ENCODE measurements around the gene CTNNA2. TPM values are rescaled to one million over a fixed set of nuclear protein-coding genes. Genes with fewer than 3 reads are reported as not detected.

Gene CTNNA2
- total RNA-seq, 4 donors from 2014 or later: 0.19 TPM; not detected in 3

DNA sequence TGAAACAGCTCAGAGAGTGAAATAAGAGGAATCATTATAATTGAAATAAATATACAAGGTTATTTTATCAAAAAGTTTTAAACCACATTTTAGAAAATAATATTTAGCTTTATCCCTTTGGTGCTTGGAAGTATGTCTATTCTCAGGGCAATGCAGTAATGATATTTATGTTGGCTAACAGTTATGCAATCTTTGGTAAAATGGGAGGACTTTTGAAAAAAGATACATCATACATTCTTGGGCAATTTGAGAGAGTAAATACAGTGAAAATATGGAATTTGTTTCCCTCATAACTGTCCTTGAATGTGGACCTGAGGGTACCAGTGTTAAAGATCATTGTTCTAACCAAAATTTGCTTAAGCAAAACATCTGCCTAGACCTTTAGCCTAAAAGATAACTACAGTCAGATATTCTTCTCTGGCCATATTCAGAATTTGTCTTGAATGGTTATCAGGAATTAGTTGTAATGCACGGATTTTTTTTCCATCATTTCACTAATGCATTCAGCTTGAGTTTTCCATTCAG is 654.5 kb downstream of the CTNNA2 start:
- ATAC-seq (ENCODE audit: low FRiP score) (no peak), DNase-seq (ENCODE audit: low spot score) (no peak)
- TF ChIP-seq, protein P1, sequence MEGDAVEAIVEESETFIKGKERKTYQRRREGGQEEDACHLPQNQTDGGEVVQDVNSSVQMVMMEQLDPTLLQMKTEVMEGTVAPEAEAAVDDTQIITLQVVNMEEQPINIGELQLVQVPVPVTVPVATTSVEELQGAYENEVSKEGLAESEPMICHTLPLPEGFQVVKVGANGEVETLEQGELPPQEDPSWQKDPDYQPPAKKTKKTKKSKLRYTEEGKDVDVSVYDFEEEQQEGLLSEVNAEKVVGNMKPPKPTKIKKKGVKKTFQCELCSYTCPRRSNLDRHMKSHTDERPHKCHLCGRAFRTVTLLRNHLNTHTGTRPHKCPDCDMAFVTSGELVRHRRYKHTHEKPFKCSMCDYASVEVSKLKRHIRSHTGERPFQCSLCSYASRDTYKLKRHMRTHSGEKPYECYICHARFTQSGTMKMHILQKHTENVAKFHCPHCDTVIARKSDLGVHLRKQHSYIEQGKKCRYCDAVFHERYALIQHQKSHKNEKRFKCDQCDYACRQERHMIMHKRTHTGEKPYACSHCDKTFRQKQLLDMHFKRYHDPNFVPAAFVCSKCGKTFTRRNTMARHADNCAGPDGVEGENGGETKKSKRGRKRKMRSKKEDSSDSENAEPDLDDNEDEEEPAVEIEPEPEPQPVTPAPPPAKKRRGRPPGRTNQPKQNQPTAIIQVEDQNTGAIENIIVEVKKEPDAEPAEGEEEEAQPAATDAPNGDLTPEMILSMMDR (IDR thresholded peaks at IDR 0.05): no peak

DNA sequence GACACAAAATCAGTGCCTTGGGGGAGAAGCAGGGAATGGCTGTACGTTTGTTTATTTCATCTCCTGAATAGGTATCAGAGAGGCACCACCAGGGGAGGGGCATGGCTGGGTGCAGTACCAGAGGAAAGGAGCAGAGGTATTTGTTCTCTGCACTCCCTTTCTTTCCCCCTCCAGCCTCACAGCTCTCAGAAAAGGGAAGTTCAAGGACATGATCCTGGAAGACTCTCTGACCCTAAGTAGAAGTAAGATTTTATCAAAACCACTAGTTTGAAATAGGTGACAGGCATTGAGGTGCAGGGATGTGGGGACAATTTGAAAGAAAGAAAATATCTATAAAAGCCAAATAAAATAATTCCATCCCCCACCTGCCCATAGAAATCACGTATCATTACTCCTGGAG is 655.2 kb downstream of the CTNNA2 start:
- TF ChIP-seq, protein P1 (IDR thresholded peaks at IDR 0.05): no peak
- no peak for ATAC-seq (ENCODE audit: low FRiP score)
- DNase-seq (ENCODE audit: low spot score): no peak

DNA sequence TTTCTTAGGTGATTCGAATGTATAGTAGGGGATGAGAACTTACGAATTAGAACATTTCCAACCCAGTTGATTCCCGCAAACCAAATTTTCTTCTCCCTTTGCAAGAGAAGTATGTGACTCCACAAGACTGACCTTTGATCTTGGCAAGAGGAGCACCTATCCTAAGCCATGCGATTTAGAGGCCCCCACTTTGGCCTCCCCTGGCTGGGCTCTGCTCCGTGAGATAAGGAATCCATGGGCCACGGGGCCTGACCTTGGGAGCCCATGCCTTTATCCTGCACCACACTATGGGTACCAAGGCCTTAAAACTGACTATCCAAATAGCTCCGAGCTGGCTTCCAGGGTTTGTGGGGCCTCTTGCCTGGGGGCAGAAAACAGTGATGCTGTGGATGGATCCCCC is 656.0 kb downstream of the CTNNA2 start:
- TF ChIP-seq, protein P1 (IDR thresholded peaks at IDR 0.05): no peak
- DNase-seq (ENCODE audit: low spot score) (no peak), ATAC-seq (ENCODE audit: low FRiP score) (no peak)

DNA sequence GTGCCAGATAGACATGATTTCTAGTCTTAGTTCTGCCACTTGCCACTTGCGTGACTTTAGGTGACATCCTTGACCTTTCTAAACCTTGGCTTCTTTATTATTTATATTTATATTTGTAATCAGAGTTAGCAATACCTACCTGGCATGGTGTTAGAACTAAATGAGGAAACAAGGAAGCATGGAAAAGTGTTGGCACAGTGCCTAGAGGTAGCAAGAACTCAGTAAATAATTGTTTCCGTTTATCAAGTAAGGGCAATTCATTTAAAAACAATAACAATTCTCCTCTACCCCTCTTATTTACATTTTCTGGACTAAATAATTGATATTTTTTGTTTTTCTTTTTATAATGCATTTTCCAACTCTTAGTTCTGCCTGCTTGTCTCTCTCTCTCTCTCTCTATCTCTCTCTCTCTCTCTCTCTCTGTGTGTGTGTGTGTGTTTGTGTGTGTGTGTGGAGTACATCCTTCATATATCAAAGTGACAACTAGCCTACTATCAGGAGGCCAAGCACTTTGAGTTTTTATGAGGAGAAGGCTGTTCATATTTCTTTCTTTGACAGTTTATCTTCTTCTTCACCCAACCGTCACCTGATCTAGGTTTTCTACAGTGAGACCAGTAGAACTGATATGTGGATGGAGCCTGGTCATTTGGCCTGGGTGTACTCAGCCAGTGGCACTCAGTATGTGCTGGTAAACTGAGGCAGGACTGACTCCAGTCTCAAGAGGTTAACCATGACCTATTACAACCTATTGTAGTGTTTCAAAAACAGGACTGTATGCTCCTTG is 657.2 kb downstream of the CTNNA2 start:
- TF ChIP-seq, protein P1 (IDR thresholded peaks at IDR 0.05): no peak
- DNase-seq (ENCODE audit: low spot score) (no peak), ATAC-seq (ENCODE audit: low FRiP score) (no peak)

DNA sequence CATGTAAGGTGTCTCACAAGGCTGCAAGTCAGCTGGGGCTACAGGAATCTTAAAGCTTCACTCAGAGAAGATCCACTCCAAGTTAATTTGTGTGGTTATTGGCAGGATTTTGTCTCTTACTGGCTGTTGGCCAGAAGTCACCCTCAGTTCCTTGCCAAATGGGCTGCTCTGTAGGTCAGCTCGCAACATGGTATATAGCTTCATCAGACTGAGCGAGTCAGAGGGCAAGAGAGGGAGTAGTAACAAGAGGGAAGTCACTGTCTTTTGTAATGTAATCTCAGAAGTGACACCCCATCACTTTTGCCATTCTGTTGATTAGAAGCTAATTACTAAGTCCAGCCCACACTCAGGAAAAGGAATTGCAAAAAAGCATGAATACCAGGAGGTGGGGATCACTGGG is 672.2 kb downstream of the CTNNA2 start:
- no peak for ATAC-seq (ENCODE audit: low FRiP score)
- no peak for DNase-seq (ENCODE audit: low spot score)
- TF ChIP-seq, protein P1 (IDR thresholded peaks at IDR 0.05): no peak

DNA sequence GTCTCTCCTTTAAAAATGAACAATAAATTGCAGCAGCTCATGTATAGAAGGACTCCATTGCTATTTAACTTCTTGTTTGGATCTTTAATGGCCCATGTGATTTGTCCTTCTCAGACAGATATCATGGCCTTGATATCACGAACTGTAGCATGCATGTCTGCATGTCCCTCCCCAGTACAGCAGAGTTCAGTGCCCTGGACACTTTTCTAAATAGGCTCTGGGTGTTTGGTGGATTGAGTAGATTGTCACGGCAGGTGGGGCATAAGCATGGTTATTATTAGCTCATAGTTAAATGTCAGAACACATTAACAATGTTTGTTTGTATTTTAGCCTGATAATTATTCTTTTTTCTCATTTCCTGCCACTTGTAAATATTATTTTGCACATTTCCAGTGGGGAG is 673.4 kb downstream of the CTNNA2 start:
- TF ChIP-seq, protein P1 (IDR thresholded peaks at IDR 0.05): no peak
- ATAC-seq (ENCODE audit: low FRiP score) (no peak), DNase-seq (ENCODE audit: low spot score) (no peak)

DNA sequence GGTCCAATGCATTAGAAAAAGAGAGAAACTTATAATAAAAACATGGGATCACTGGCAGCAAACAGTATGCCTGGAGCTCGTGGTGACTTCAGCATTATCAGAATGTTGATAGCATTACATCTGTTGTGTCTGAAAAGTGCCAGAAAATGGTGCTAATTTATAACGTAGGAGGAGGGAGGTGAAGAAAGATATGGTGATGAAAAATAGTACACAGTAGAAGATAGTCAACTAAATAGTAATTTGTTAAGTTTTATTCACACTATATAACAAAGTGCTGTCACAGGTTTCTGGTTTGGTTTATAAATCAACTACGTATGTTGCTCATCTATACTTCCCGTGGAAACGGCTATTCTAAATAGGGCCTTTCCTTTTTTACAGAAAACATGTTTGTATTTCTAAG is 674.3 kb downstream of the CTNNA2 start:
- DNase-seq (ENCODE audit: low spot score): no peak
- ATAC-seq (ENCODE audit: low FRiP score): no peak
- TF ChIP-seq, protein P1 (IDR thresholded peaks at IDR 0.05): no peak

All from omental fat pad (tissue), 4 donors.